ENCODE data around the gene KCNG4.

KCNG4 gene

GRCh38 chr16:84183572-84183875 is 56.3 kb downstream of the KCNG4 start:
- no peak for DNase-seq (ENCODE audit: low read depth in 2 of 2)

- no peak for DNase-seq (ENCODE audit: low read depth in 2 of 2)
Observed at GRCh38 chr16:84182680-84183571, 56.9 kb downstream of the KCNG4 start.

GRCh38 chr16:84182104-84182503 is 57.7 kb downstream of the KCNG4 start:
- DNase-seq (ENCODE audit: low read depth in 2 of 2): no peak

- DNase-seq (ENCODE audit: low read depth in 2 of 2): no peak
Observed at GRCh38 chr16:84181144-84181915, 58.5 kb downstream of the KCNG4 start.

GRCh38 chr16:84180519-84181140 is 59.2 kb downstream of the KCNG4 start:
- no peak for DNase-seq (ENCODE audit: low read depth in 2 of 2)

GRCh38 chr16:84179612-84180320 is 60.0 kb downstream of the KCNG4 start:
- no peak for DNase-seq (ENCODE audit: low read depth in 2 of 2)

- DNase-seq (ENCODE audit: low read depth in 2 of 2): no peak
Observed at GRCh38 chr16:84178892-84179611, 60.8 kb downstream of the KCNG4 start.

GRCh38 chr16:84178146-84178765 is 61.6 kb downstream of the KCNG4 start:
- no peak for DNase-seq (ENCODE audit: low read depth in 2 of 2)

GRCh38 chr16:84177741-84178073 is 62.1 kb downstream of the KCNG4 start:
- DNase-seq (ENCODE audit: low read depth in 2 of 2): no peak

- DNase-seq (ENCODE audit: low read depth in 2 of 2): no peak
Observed at GRCh38 chr16:84176192-84177053, 63.4 kb downstream of the KCNG4 start.

GRCh38 chr16:84175350-84176081 is 64.3 kb downstream of the KCNG4 start:
- DNase-seq (ENCODE audit: low read depth in 2 of 2): peak; percentile 33 to 47

GRCh38 chr16:84174396-84174795 is 65.4 kb downstream of the KCNG4 start:
- no peak for DNase-seq (ENCODE audit: low read depth in 2 of 2)

- no peak for DNase-seq (ENCODE audit: low read depth in 2 of 2)
Observed at GRCh38 chr16:84169765-84170310, 70.0 kb downstream of the KCNG4 start.

Data from stimulated activated CD4-positive, alpha-beta T cell treated with anti-CD3 and anti-CD28 coated beads, Interleukin-15, amount 100 ng/mL, for 48 hours (primary cell).